K562 (cell line): ENCODE data around the gene TMEM127. TPM values are rescaled to one million over a fixed set of nuclear protein-coding genes. Genes with fewer than 3 reads are reported as not detected.
A peak's percentile ranks its signal among the peaks of the same experiment; 100 is the strongest.

Experiments
- BHLHE40 ChIP-seq: IDR thresholded peaks from 2 replicates; pipeline ENCODE4 v1.6.1; 2011; ENCODE audit warnings: low read length, improper control_type of control experiment
- CXXC5 ChIP-seq: fragments of 250-450 bp; sonication (Bioruptor Pico); IDR thresholded peaks from 2 replicates; pipeline ENCODE4 v1.8.0; 2022; ENCODE audit warnings: inconsistent platforms, mild to moderate bottlenecking, moderate library complexity
- ELF1 ChIP-seq: fragments of 200-800 bp; sonication (Bioruptor generic); IDR thresholded peaks from 2 replicates; pipeline ENCODE4 v1.6.1; 2016; ENCODE audit warnings: missing genetic modification characterization, missing compliant biosample characterization
- L3MBTL2 ChIP-seq: fragments of 450-650 bp; IDR thresholded peaks from 2 replicates; pipeline ENCODE4 v1.6.1; 2016; ENCODE audit warnings: mild to moderate bottlenecking, moderate library complexity
- MCM7 ChIP-seq, 2 experiments: fragments of 450-650 bp; IDR thresholded peaks; 2 replicates each; pipeline ENCODE4 v1.6.1; 2016 to 2018
- NR2C2 ChIP-seq, 2 experiments: fragments of 200-800 bp in 1 of 2; sonication (Bioruptor generic) in 1 of 2; sonication (generic) in 1 of 2; formaldehyde crosslinking in 1 of 2; IDR thresholded peaks; 2 replicates each; pipeline versions ENCODE4 v1.6.1 to v1.8.0; 2016 to 2022; ENCODE audit warnings: mild to moderate bottlenecking in 1 of 2, missing compliant biosample characterization in 1 of 2, missing genetic modification characterization in 1 of 2, missing genetic modification reagents in 1 of 2
- POU5F1 ChIP-seq: fragments of 150-350 bp; IDR thresholded peaks from 2 replicates; pipeline ENCODE4 v1.6.1; 2014; ENCODE audit warnings: borderline replicate concordance, low read length, low read depth, mild to moderate bottlenecking; ENCODE audit not compliant: partially characterized antibody
- RUNX1 ChIP-seq: sonication (generic); IDR thresholded peaks from 2 replicates; pipeline ENCODE4 v1.6.1; 2016; ENCODE audit warnings: antibody characterized with exemption, low read depth
- SMAD1 ChIP-seq: fragments of 150-350 bp; IDR thresholded peaks from 2 replicates; pipeline ENCODE4 v1.6.1; 2014; ENCODE audit warnings: low read length, low read depth; ENCODE audit not compliant: partially characterized antibody
- ZC3H8 ChIP-seq: fragments of 450-650 bp; IDR thresholded peaks from 2 replicates; pipeline ENCODE4 v1.6.1; 2017
- ZNF217 ChIP-seq: sonication (generic); formaldehyde crosslinking; IDR thresholded peaks from 2 replicates; pipeline ENCODE4 v1.8.0; 2022; ENCODE audit warnings: mild to moderate bottlenecking, missing genetic modification reagents
- ZNF311 ChIP-seq: fragments of 250-450 bp; sonication (Bioruptor Pico); IDR thresholded peaks from 2 replicates; pipeline ENCODE4 v1.4.0; 2020; ENCODE audit warnings: mild to moderate bottlenecking, moderate library complexity
- ZNF384 ChIP-seq: IDR thresholded peaks from 2 replicates; pipeline ENCODE4 v1.6.1; 2012; ENCODE audit warnings: low read depth, low read length, improper control_type of control experiment
- polyA plus RNA-seq, 8 experiments: library from polyadenylated mRNA; depleted of rRNA in 4 of 8; stranded (reverse) in 5 of 8; unstranded in 3 of 8; fragments of >200 nt; fragmentation: Nextera tagmentation in 2 of 8; fragmentation: Illumina TruSeq in 1 of 8; extraction: Ambion mirVana in 2 of 8; extraction: Trizol in 1 of 8; gene quantifications; 2 replicates each; pipeline versions ENCODE4 v1.2.1 to v1.2.3, GENCODE V29; 2011 to 2014; ENCODE audit warnings: inconsistent platforms in 1 of 8, missing spikeins in 1 of 8
- total RNA-seq, 7 experiments: library from RNA; depleted of rRNA in 6 of 7; stranded (reverse); fragments of >200 nt in 6 of 7; fragmentation: Illumina TruSeq in 2 of 7; extraction: Trizol in 2 of 7; gene quantifications; 2 replicates each; pipeline versions ENCODE4 v1.2.1 to v1.2.3, GENCODE V29; 2011 to 2021; ENCODE audit warnings: low replicate concordance in 1 of 7
- TF ChIP-seq, protein P1 (sequence below), 2 experiments: fragments of 450-650 bp in 1 of 2; IDR thresholded peaks; 2 replicates each; pipeline ENCODE4 v1.6.1; 2011 to 2017; ENCODE audit warnings: low read depth in 2 of 2, antibody characterized with exemption in 1 of 2, borderline replicate concordance in 1 of 2, low read length in 1 of 2, mild to moderate bottlenecking in 1 of 2, mixed read lengths in 1 of 2; ENCODE audit not compliant: control insufficient read depth in 1 of 2
- TF ChIP-seq, protein P2 (sequence below), 3 experiments: fragments of 200-800 bp in 1 of 3; sonication (Bioruptor generic) in 1 of 3; sonication (generic) in 1 of 3; formaldehyde crosslinking in 1 of 3; IDR thresholded peaks; 2 replicates each; pipeline versions ENCODE4 v1.6.1 to v1.8.0; 2016 to 2022; ENCODE audit warnings: mild to moderate bottlenecking in 2 of 3, missing compliant biosample characterization in 2 of 3, missing genetic modification characterization in 2 of 3, missing genetic modification reagents in 1 of 3
- TF ChIP-seq, protein P3 (sequence below): fragments of 450-650 bp; IDR thresholded peaks from 2 replicates; pipeline ENCODE4 v1.6.1; 2017; ENCODE audit warnings: mild to moderate bottlenecking, moderate library complexity
- TF ChIP-seq, protein P4 (sequence below): sonication (generic); formaldehyde crosslinking; IDR thresholded peaks from 2 replicates; pipeline ENCODE4 v1.8.0; 2022; ENCODE audit warnings: mild to moderate bottlenecking, missing genetic modification reagents
- TF ChIP-seq, protein P5 (sequence below): IDR thresholded peaks from 2 replicates; pipeline ENCODE4 v1.6.1; 2012; ENCODE audit warnings: low read depth, low read length, improper control_type of control experiment, borderline replicate concordance

Gene TMEM127
- total and polyA plus RNA-seq, 9 of the 15 experiments (the other 6 are each of a cell fraction or from before 2014, with no cell fraction given) = 1.7 to 20.0 (median 9.9) TPM

DNA sequence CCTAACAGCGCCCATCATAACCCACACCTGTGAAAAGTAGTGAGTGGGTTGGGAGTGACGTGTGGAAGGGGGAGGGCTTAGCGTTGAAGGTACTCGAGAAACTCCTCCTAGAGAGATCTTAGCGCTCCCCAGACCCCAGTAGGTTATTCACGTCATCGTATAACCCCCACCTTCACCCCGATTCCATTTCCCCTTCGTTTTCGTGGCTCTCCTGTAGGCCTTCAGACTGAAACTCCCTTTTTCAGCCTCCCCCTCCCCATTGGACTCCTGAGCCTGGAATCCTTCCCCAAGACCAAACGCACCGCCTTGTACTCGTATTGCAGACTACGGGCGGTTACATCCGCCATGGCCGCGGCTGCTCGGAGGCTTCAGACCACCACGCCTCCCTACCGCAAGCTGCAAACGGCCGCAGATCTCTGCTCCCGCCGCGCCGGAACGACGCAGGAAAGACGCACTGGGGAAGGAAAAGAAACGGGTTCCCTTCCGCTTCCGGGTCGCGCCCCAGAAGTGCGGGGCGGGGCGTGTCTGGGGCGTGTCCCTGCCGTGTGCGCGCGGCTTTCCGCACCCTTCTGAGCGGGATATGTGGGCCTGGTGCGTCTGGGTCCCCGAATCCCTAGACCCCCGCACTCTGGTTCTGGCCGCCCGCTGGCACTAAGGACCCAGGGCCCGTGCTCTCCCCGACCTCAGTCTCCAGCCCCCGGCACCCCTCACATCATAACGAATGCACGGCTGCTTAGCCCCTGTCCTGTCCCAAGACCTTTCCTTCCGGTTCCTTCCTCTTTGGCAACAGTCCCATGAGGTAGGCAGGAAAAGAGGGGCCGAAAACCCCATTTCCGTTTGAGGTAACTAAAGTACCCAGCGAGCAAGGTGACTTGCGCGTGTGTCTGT is 39.5 kb upstream of the TMEM127 start, which contains the start of gene SNRNP200 (continued):
- TF ChIP-seq, protein P1, sequence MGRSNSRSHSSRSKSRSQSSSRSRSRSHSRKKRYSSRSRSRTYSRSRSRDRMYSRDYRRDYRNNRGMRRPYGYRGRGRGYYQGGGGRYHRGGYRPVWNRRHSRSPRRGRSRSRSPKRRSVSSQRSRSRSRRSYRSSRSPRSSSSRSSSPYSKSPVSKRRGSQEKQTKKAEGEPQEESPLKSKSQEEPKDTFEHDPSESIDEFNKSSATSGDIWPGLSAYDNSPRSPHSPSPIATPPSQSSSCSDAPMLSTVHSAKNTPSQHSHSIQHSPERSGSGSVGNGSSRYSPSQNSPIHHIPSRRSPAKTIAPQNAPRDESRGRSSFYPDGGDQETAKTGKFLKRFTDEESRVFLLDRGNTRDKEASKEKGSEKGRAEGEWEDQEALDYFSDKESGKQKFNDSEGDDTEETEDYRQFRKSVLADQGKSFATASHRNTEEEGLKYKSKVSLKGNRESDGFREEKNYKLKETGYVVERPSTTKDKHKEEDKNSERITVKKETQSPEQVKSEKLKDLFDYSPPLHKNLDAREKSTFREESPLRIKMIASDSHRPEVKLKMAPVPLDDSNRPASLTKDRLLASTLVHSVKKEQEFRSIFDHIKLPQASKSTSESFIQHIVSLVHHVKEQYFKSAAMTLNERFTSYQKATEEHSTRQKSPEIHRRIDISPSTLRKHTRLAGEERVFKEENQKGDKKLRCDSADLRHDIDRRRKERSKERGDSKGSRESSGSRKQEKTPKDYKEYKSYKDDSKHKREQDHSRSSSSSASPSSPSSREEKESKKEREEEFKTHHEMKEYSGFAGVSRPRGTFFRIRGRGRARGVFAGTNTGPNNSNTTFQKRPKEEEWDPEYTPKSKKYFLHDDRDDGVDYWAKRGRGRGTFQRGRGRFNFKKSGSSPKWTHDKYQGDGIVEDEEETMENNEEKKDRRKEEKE (IDR thresholded peaks at IDR 0.05; ENCODE audit: borderline replicate concordance in 1 of 2, control insufficient read depth in 1 of 2, low read depth in 2 of 2, low read length in 1 of 2) = peak in 1 of 2 experiments; percentile 95; a peak in 2 of 4 replicates
- TF ChIP-seq ZNF311 (CRISPR knock-in tag) (no peak), POU5F1 (no peak), NR2C2 (CRISPR knock-in tag; IDR thresholded peaks at IDR 0.05) (peak; percentile 100), NR2C2 (tag; IDR thresholded peaks at IDR 0.05) (peak; percentile 100), SMAD1 (peak; percentile 59), ZC3H8 (no peak), ZNF217 (no peak), L3MBTL2 (0 out of 2 replicates have a peak, but pooled peaks have one; percentile 15), RUNX1 (no peak), ELF1 (tag) (peak; percentile 91), MCM7 (IDR thresholded peaks at IDR 0.05) (no peak), ZNF384 (0 out of 2 replicates have a peak, but pooled peaks have one; percentile 28), BHLHE40 (no peak), CXXC5 (CRISPR knock-in tag) (peak; percentile 98)
- TF ChIP-seq, protein P2, sequence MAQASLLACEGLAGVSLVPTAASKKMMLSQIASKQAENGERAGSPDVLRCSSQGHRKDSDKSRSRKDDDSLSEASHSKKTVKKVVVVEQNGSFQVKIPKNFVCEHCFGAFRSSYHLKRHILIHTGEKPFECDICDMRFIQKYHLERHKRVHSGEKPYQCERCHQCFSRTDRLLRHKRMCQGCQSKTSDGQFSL (CRISPR knock-in tag; IDR thresholded peaks at IDR 0.05) = no peak
- TF ChIP-seq, protein P2 (tag; IDR thresholded peaks at IDR 0.05) = no peak
- TF ChIP-seq, protein P3, sequence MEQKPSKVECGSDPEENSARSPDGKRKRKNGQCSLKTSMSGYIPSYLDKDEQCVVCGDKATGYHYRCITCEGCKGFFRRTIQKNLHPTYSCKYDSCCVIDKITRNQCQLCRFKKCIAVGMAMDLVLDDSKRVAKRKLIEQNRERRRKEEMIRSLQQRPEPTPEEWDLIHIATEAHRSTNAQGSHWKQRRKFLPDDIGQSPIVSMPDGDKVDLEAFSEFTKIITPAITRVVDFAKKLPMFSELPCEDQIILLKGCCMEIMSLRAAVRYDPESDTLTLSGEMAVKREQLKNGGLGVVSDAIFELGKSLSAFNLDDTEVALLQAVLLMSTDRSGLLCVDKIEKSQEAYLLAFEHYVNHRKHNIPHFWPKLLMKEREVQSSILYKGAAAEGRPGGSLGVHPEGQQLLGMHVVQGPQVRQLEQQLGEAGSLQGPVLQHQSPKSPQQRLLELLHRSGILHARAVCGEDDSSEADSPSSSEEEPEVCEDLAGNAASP = no peak
- TF ChIP-seq, protein P4, sequence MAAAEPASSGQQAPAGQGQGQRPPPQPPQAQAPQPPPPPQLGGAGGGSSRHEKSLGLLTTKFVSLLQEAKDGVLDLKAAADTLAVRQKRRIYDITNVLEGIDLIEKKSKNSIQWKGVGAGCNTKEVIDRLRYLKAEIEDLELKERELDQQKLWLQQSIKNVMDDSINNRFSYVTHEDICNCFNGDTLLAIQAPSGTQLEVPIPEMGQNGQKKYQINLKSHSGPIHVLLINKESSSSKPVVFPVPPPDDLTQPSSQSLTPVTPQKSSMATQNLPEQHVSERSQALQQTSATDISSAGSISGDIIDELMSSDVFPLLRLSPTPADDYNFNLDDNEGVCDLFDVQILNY = no peak
- TF ChIP-seq, protein P5, sequence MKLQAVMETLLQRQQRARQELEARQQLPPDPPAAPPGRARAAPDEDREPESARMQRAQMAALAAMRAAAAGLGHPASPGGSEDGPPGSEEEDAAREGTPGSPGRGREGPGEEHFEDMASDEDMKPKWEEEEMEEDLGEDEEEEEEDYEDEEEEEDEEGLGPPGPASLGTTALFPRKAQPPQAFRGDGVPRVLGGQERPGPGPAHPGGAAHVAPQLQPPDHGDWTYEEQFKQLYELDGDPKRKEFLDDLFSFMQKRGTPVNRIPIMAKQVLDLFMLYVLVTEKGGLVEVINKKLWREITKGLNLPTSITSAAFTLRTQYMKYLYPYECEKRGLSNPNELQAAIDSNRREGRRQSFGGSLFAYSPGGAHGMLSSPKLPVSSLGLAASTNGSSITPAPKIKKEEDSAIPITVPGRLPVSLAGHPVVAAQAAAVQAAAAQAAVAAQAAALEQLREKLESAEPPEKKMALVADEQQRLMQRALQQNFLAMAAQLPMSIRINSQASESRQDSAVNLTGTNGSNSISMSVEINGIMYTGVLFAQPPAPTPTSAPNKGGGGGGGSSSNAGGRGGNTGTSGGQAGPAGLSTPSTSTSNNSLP = no peak
